ENCODE measurements around the gene SPOP. TPM values are rescaled to one million over a fixed set of nuclear protein-coding genes. Genes with fewer than 3 reads are reported as not detected.

SPOP gene
- total RNA-seq, 1 donor from 2014 or later = 189 TPM

DNA sequence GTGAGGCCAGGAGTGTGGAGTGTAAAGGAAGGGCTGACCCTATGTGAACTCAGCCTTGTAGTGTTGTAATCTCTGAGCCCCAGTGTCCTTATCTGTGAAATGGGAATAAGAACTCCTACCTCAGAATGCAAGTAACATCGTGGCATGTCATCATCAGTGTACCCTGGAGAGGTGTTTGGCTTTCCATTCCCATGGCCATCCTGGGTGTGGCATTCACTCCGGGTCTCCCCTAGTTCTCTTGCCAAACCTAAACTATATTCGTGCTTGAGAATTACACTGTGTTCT, 100.3 kb downstream of the SPOP start:
- Histone ChIP-seq H3K27ac (peak overlapping the region; percentile 93 to 95), H3K4me1 (peaks cover 18 to 51% of the 10 kb centered on the region in 2 donors), H3K9me3 (no peaks in the 10 kb centered on the region)

DNA sequence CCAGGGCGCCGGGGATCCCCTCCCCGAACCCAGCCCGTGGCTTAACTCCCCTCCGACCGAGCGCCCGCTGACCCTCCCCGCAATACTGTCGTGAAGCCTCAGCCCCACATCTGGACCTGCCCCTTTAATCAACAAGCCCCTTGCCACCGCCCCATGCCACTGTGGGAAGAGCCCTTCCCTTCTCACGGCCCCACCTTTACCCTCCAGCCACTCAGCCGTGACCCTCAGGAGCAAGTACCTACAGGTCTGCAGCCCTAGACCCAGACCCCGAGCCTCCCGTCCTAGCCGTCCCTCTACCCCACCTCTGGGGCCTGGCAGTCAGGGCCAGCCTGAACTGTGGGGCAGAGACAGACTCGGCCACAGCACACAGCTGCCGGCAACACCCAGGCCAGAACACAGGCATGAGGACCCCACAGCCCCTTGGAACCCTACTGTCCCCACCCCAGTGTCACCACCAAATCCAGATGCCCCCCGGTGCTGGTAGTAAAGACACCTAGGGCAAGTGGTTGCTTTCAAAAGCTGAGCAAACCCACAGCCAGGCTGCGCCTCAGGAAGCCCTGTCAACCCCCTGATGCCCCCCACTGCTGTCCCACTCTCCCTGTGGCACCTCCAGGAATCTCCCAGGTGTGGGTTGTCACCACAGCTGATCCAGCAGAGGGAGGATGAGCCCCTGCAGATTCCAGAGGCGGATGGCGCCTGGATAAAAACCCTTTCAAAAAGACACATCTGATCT, 100.8 kb downstream of the SPOP start:
- Histone ChIP-seq H3K27me3 (no peaks in the 10 kb centered on the region), H3K36me3 (peaks cover 13 to 22% of the 10 kb centered on the region in 2 donors), H3K4me3 (peak overlapping the region; percentile 84 to 89), H3K4me1 (peaks cover 18 to 48% of the 10 kb centered on the region in 2 donors), H3K9me3 (no peaks in the 10 kb centered on the region), H3K27ac (peak overlapping the region; percentile 93 to 95)
- peak in 1 of 2 donors; percentile 70 for DNase-seq (ENCODE audit: low spot score in 2 of 2)
- TF ChIP-seq CTCF (IDR thresholded peaks at IDR 0.05) = no peak
- intact Hi-C loops (cut with DNase I) = loop anchor here (5.0 kb wide), 2 partner anchors 35 to 50 kb away; no protein-coding TSS in a partner anchor

More for the DNA sequence above, 100.3 kb downstream of the SPOP start:
- Histone ChIP-seq H3K4me3 (peak overlapping the region; percentile 84 to 89), H3K36me3 (peaks cover 13 to 22% of the 10 kb centered on the region in 2 donors), H3K27me3 (no peaks in the 10 kb centered on the region)
- TF ChIP-seq CTCF (IDR thresholded peaks at IDR 0.05) = no peak
- intact Hi-C loops (cut with DNase I) = loop anchor here (5.0 kb wide), 2 partner anchors 35 to 50 kb away; no protein-coding TSS in a partner anchor
- no peak for DNase-seq (ENCODE audit: low spot score in 2 of 2)

DNA sequence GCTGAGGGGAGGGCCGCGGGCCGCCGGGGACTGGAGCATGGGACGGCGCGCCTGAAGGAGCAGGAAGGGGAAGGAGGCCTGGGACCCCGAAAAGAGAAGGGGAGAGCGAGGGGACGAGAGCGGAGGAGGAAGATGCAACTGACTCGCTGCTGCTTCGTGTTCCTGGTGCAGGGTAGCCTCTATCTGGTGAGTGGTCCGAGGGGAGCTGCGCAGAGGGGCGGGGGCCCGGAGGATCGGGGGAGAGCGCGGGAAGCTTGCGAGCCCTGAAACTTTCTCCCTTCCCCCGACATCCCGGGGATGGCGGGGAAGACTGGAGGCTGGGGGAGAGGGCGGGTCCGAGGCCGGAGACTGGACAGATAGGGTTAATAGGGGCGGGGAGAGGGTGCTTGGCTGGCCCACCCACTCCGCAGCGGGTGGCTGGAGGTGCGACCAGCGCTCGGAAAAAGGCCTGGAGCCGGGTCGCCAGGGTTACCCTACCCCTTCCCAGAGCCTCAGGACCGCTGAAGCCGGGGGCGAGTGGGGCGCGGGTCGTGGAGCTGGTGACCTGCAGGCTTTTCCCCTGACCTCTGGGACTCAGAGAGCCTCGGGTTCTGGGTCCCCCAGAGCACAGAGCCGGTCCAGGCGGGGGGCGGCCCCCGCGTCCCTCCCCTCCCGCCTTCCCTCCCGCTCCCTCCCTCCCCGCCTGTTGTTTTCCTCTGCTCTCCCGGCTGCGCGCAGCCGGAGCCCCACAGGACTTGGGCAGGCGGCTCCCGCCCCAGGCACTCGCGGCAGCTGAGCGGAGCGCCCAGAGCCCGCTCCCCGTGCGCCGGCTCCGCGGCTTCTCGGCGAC, 101.6 kb downstream of the SPOP start:
- no peak for TF ChIP-seq CTCF (IDR thresholded peaks at IDR 0.05)
- intact Hi-C loops (cut with DNase I) = loop anchor here (5.0 kb wide), 2 partner anchors 36 to 51 kb away; no protein-coding TSS in a partner anchor
- DNase-seq (ENCODE audit: low spot score in 2 of 2) = no peak
- Histone ChIP-seq H3K27me3 (no peaks in the 10 kb centered on the region), H3K9me3 (no peaks in the 10 kb centered on the region), H3K4me1 (peaks cover 18 to 48% of the 10 kb centered on the region in 2 donors), H3K4me3 (peak overlapping the region; percentile 84 to 89), H3K27ac (peak overlapping the region; percentile 93 to 95), H3K36me3 (peaks cover 13 to 17% of the 10 kb centered on the region in 2 donors)

GRCh38 chr17:49575679-49576087, 102.2 kb downstream of the SPOP start, which contains the start of gene NXPH3:
Gene NXPH3 (plus strand): TSS chr17:49575871. CDS start chr17:49576220, 349 bp downstream.
- H3K27me3 ChIP-seq = no peaks in the 10 kb centered on the region
- H3K9me3 ChIP-seq = no peaks in the 10 kb centered on the region
- H3K27ac ChIP-seq = peak within 1 kb of the TSS; percentile 93 to 95
- H3K4me3 ChIP-seq = peak within 1 kb of the TSS; percentile 84 to 89
- peaks cover 11 to 13% of the 10 kb centered on the region in 2 donors for H3K36me3 ChIP-seq
- TF ChIP-seq CTCF (IDR thresholded peaks at IDR 0.05) = peak; percentile 16 to 95 (median 35)
- peak in 1 of 2 donors; percentile 81 for DNase-seq (ENCODE audit: low spot score in 2 of 2)
- intact Hi-C loops (cut with DNase I) = loop anchor here (5.0 kb wide), 2 partner anchors 37 to 52 kb away; no protein-coding TSS in a partner anchor
- H3K4me1 ChIP-seq = peaks cover 18 to 47% of the 10 kb centered on the region in 2 donors

- no peak for TF ChIP-seq CTCF (IDR thresholded peaks at IDR 0.05)
- peak overlapping the region; percentile 84 to 89 for H3K4me3 ChIP-seq
- intact Hi-C loops (cut with DNase I) = loop anchor here (5.0 kb wide), 3 partner anchors 37 to 262 kb away; no protein-coding TSS in a partner anchor
- no peak for DNase-seq (ENCODE audit: low spot score in 2 of 2)
- H3K27me3 ChIP-seq = no peaks in the 10 kb centered on the region
- no peaks in the 10 kb centered on the region for H3K9me3 ChIP-seq
- H3K36me3 ChIP-seq = peaks cover 8 to 10% of the 10 kb centered on the region in 2 donors
- peak overlapping the region; percentile 93 to 95 for H3K27ac ChIP-seq
- peaks cover 18 to 45% of the 10 kb centered on the region in 2 donors for H3K4me1 ChIP-seq
Measured at GRCh38 chr17:49574945-49575678, 102.8 kb downstream of the SPOP start.
